ENCODE results near the gene ITGB5. TPM values are rescaled to one million over a fixed set of nuclear protein-coding genes. Genes with fewer than 3 reads are reported as not detected.
A peak's percentile ranks its signal among the peaks of the same experiment; 100 is the strongest.

Gene ITGB5
- total RNA-seq, 1 experiment from 2014 or later, result 67.2 TPM

- ChIA-PET CTCF (no interaction called here), POLR2A (ENCODE audit: unreplicated experiment) (interaction anchor here (0.7 kb wide), 1 partner anchor 91 kb away, joined by 4 read pairs; no protein-coding TSS in a partner anchor)
- H3K4me3 ChIP-seq (ENCODE audit: low read length), result no peak overlapping the region
- H3K9me2 ChIP-seq (replicated peaks; ENCODE audit: low read length), result no peaks in the 10 kb centered on the region
- H3K79me2 ChIP-seq (ENCODE audit: low read length), result no peaks in the 10 kb centered on the region
- H2AFZ ChIP-seq (ENCODE audit: low read length), result no peak overlapping the region
- no peaks in the 10 kb centered on the region for H3F3A ChIP-seq (ENCODE audit: low read length, unreplicated experiment)
- H4K20me1 ChIP-seq (ENCODE audit: low read length), result no peaks in the 10 kb centered on the region
- no peak overlapping the region for H3K9ac ChIP-seq (ENCODE audit: low read length)
- no peak for DNase-seq
- intact Hi-C loops (cut with micrococcal nuclease), result no loop called here
- no peak for ATAC-seq
- no peaks in the 10 kb centered on the region for H3K9me3 ChIP-seq (ENCODE audit: low read length)
- no TSS peak for BruUV-seq (replicated peaks)
- TF ChIP-seq EZH2phosphoT487 (IDR thresholded peaks at IDR 0.05; ENCODE audit: borderline replicate concordance, low read length), result no peak
- TF ChIP-seq EZH2 (IDR thresholded peaks at IDR 0.05; ENCODE audit: low read length, unreplicated experiment), result no peak
- no peak for TF ChIP-seq CTCF (conservative IDR thresholded peaks at IDR 0.05; ENCODE audit: low read depth, low read length)
- H3K4me1 ChIP-seq (ENCODE audit: insufficient read depth, low read length), result peaks cover 4% of the 10 kb centered on the region; the same call in 1 of the 2 replicates
- H3K27me3 ChIP-seq (ENCODE audit: low read length), result no peaks in the 10 kb centered on the region
- no peaks in the 10 kb centered on the region for H3K36me3 ChIP-seq (ENCODE audit: low read depth, low read length)
- no peak overlapping the region for H3K4me2 ChIP-seq (ENCODE audit: low read length)
- no peak overlapping the region for H3K27ac ChIP-seq (ENCODE audit: low read length)
Measured at GRCh38 chr3:124935264-124935663, 48.1 kb upstream of the ITGB5 start.

DNA sequence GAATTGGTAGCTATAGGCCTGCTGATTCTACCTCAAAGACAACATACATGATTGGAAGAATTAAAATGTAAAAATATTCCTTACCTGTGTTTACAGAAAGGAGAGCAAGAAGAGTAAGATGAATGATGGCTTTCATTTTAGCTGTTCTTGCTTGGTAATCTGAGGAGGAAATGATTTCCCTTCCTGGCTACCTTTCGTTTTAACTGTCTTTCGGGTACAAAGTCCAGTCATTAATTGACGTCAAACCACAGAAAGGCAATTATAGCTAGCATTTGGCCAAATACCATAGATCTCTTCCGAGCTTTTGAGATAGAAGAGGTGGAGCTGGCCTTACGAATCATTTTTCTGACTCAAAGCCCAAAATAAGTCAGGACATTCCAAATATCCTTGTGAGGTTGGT lies 47.4 kb upstream of the ITGB5 start, which contains the start of gene MUC13:
Gene MUC13 (minus strand): TSS at position 175 of the 400 bp plus-strand sequence. CDS start 39 bp downstream, at position 136.
- Histone ChIP-seq H3K27me3 (ENCODE audit: low read length) (no peaks in the 10 kb centered on the region), H3K4me2 (ENCODE audit: low read length) (0 out of 2 replicates have a peak within 1 kb of the TSS, but pooled peaks have one; percentile 0), H4K20me1 (ENCODE audit: low read length) (no peaks in the 10 kb centered on the region), H2AFZ (ENCODE audit: low read length) (0 out of 2 replicates have a peak within 1 kb of the TSS, but pooled peaks have one; percentile 2), H3F3A (ENCODE audit: low read length, unreplicated experiment) (no peaks in the 10 kb centered on the region), H3K9ac (ENCODE audit: low read length) (no peak within 1 kb of the TSS), H3K9me2 (replicated peaks; ENCODE audit: low read length) (no peaks in the 10 kb centered on the region), H3K27ac (ENCODE audit: low read length) (peak within 1 kb of the TSS; percentile 11; the same call in 1 of the 2 replicates), H3K9me3 (ENCODE audit: low read length) (no peaks in the 10 kb centered on the region), H3K4me1 (ENCODE audit: insufficient read depth, low read length) (peaks cover 4% of the 10 kb centered on the region; the same call in 1 of the 2 replicates), H3K36me3 (ENCODE audit: low read depth, low read length) (no peaks in the 10 kb centered on the region), H3K79me2 (ENCODE audit: low read length) (no peaks in the 10 kb centered on the region), H3K4me3 (ENCODE audit: low read length) (no peak within 1 kb of the TSS)
- ATAC-seq, result no peak
- ChIA-PET POLR2A (ENCODE audit: unreplicated experiment) (interaction anchor here (0.7 kb wide), 2 partner anchors 50 to 91 kb away, joined by 3 to 4 read pairs; no protein-coding TSS in a partner anchor), CTCF (no interaction called here)
- BruUV-seq (replicated peaks), result no TSS peak
- DNase-seq, result peak; percentile 36
- TF ChIP-seq EZH2phosphoT487 (IDR thresholded peaks at IDR 0.05; ENCODE audit: borderline replicate concordance, low read length) (no peak), EZH2 (IDR thresholded peaks at IDR 0.05; ENCODE audit: low read length, unreplicated experiment) (no peak), CTCF (conservative IDR thresholded peaks at IDR 0.05; ENCODE audit: low read depth, low read length) (no peak)
- intact Hi-C loops (cut with micrococcal nuclease), result no loop called here
